NCI-H1436 (cell line): ENCODE data around the gene FAM186B.
A peak's percentile ranks its signal among the peaks of the same experiment; 100 is the strongest.

Experiments
- DNase-seq: peaks from one replicate; lab custom pipeline; 2025; lab: John Stamatoyannopoulos, UW

FAM186B gene

GRCh38 chr12:49552014-49552413 lies 53.4 kb downstream of the FAM186B start:
- no peak for DNase-seq

DNA sequence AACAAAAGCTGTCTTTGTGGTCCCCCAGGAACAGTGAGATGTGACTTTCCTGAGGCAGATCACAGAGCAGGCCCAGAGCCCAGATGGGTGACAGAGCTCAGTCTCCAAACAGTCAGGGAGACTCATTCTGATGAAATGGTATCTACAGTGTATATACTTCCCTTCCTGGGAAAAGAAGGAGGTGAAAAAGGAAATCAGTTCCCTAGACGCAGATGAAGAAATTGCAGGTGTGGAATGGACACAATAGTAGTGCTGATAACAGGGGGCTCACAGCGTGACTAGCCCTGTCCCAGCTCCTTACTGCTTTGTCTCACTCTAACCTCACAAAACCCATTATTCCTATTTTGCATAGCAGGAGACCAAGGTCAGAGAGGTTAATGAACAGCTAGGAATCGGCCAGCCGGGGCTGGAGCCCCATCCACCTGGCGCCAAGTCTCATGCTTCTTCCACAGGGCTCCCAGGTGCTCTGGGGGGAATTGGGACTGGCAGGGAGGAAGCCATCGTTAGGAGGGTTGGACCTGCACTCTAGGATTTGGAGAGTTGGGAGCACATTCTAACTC lies 54.7 kb downstream of the FAM186B start:
- no peak for DNase-seq

- DNase-seq: peak; percentile 79
These were observed 55.4 kb downstream of the FAM186B start for GRCh38 chr12:49549735-49550692.

DNA sequence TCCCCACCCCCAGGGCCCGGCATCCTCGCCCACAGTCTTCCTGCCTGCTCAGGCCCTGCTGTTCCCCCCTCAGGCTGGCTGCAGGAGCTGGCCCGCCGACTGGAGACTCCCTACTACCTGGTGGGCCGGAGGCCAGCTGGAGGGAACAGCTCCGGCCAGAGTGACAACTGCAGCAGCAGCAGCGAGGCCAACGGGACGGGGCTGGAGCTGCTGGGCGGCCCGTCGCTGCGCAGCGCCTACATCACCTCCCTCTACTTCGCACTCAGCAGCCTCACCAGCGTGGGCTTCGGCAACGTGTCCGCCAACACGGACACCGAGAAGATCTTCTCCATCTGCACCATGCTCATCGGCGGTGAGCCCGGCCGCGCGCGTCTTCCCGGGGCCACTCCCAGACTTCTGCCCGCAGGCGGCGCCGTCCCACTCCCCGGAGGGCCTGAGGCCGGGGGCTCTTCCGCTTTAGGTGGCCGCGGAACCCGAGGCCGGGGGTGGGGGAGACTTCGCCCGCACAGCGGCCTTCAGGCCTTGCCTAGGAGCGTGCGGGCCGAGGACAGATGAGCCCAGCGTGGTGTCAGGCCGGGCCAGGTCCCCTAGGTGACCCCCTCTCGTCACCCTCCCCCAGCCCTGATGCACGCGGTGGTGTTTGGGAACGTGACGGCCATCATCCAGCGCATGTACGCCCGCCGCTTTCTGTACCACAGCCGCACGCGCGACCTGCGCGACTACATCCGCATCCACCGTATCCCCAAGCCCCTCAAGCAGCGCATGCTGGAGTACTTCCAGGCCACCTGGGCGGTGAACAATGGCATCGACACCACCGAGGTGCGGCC lies 56.4 kb downstream of the FAM186B start:
- DNase-seq: no peak

DNA sequence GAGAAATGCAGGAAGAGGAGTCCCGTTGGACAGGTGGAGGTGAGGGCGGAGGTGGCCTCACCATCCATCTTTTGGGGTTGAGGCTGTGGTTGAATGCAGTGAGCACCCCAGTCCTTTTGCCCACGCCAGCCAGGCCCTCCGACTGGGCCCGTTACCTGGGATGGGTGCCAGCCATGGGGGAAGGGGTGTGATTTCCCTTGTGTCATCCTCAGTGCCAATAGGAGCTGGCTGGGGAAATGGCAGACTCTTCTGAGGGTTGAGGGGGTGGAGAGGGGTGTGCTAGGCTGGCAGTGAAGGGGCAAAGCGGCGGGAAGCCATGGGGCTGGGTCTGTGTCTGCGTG lies 57.0 kb downstream of the FAM186B start:
- DNase-seq: no peak

DNA sequence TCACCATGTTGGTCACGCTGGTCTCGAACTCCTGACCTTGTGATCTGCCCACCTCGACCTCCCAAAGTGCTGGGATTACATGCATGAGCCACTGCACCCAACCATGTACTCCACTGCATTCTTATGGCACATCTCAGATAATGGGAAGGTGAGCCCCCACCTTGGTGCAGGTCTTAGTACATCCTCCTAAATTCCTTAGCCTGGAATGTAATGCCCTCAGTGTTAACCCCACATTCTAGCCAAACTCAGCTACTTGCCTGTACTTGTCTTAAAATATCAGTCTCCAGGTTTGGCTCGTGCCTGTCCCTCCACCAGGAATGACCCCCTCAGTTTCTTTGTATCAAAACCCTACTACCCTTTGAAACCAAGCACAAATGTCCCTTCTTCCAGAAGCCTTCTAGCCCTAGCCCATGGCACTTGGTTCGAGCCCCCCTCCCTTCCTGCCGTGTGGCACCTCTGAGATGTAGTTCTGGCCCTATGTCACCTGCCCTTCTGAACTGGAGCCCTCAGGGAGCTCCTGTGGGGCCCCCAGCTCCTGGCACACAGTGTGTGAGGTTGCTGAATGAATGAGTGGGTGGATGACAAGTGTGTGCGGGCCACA lies 58.2 kb downstream of the FAM186B start:
- DNase-seq: no peak

- DNase-seq: no peak
These were observed 59.0 kb downstream of the FAM186B start for GRCh38 chr12:49546481-49546880.

DNA sequence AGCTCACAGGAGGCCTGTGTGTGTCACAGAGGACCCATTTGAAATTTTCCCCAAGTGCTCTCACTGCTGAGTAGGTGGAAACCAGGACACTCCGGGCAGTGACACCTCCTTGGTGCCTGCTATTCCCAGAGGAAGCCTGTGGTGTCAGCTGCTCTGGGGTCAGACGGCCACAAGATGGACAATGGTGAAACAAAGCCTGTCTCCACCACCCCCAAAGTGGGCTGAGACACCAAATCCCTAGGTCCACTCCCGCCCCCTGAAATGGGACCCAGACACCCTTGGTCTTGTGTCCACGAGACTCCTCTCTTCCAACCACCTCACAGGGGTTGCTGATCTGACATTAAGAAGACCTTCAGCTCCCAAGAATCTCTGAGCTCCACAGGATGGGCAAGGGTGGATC lies 59.6 kb downstream of the FAM186B start:
- DNase-seq: no peak

- no peak for DNase-seq
These were observed 61.3 kb downstream of the FAM186B start for GRCh38 chr12:49543914-49544815.

DNA sequence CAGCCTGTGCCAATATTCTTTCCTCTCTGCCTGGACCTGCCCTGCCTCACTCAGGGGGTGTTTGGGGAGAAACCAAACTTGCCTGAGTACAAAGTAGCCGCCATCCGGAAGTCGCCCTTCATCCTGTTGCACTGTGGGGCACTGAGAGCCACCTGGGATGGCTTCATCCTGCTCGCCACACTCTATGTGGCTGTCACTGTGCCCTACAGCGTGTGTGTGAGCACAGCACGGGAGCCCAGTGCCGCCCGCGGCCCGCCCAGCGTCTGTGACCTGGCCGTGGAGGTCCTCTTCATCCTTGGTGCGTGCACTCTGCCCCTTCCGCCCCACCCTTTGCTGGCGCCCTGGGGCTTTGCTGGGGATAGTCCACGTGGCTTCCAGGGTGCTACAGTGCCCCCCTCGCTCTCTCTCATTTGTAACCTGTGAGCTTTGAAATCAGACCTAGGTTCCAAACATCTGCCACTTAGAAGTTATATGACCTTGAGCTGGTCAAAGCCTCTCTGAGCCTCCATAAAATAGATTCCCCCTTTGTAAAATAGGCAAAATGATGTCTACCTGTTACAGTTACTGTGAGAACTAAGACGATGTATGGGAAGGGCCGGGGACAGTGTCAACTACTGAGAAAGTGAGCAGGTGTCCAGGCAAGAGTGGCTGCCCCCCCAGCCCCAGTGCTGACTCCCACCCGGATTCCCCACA lies 62.1 kb downstream of the FAM186B start:
- DNase-seq: no peak

GRCh38 chr12:49542592-49543160 lies 62.8 kb downstream of the FAM186B start:
- no peak for DNase-seq

DNA sequence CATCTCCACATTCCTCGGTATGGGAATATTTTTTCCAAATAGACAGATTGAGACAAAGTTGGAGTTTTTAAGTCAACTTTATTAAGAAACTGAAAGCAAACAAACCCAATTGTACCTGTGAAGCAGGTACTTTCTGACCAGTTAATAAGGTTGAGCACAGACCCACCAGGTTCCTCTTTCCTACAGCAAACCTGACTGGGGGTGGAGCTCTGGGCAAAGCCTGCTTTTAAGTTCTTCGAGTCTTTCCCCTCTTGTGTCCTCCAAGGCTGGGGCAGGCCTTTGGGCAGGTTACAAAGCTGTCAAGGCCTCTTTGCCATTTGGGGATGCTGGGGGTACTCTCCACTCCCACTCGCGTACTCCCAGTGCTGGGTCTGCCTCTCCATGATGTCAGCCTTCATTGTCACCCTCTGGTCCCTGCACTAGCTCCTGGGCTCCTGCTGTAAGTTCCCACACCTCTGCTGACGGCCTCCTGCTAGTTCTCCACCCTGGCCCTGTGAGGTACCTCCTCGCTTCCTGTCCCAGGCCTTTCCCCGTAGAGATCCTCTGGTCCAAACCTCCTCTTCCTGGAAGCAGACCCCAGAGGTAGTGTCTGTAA lies 63.4 kb downstream of the FAM186B start:
- DNase-seq: no peak

DNA sequence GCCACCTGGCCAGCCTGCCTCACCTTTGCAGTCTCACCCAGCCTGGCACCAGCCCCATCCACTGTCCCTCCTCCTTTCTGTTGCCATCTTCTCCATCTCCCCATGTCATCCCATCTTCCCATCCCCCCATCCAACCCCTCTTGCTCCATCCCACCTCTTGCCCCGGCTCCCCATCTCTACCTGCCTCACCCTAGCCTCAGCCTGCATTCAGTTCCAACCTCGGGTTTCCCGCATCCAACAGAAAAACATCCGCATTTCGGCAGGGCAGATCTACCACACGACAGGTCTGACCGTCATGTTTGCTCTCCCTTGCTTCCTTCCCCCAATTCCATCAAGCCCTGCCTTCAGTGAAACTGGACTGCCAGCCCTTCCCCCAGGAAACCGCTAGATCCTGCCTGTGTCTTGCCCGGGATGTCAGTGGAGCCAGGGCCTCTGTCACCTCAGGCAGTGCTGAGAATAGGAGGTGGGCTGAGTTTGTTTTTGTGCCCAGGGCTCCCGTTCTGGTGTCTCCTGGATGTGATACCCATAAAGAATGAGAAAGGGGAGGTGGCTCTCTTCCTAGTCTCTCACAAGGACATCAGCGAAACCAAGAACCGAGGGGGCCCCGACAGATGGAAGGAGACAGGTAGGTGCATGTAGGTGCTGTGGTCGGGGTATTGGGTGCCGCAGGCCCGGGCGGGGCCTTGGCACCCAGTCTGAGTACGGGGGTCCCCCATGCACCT lies 64.1 kb downstream of the FAM186B start:
- no peak for DNase-seq

GRCh38 chr12:49540229-49541139 lies 65.0 kb downstream of the FAM186B start:
- DNase-seq: no peak

GRCh38 chr12:49539406-49540228 lies 65.8 kb downstream of the FAM186B start:
- no peak for DNase-seq

GRCh38 chr12:49538510-49539403 lies 66.7 kb downstream of the FAM186B start, which contains the start of gene KCNH3:
TSS of gene KCNH3 (plus strand) at chr12:49539030. CDS start at chr12:49539417, 387 bp downstream.
- DNase-seq: peak; percentile 95
